HG02588 (cell line): Measurements from ENCODE around the gene NAV2.

Experiments used
- ATAC-seq: cut with Tn5 transposase; IDR thresholded peaks from one replicate; pipeline ENCODE4 v1.9.1; 2021; ENCODE audit warnings: mild to moderate bottlenecking, moderate library complexity; ENCODE audit not compliant: unreplicated experiment

NAV2 gene

GRCh38 chr11:20046416-20046815, 333.8 kb downstream of the NAV2 start:
- no peak for ATAC-seq

GRCh38 chr11:20047006-20047768, 334.6 kb downstream of the NAV2 start:
- no peak for ATAC-seq

- no peak for ATAC-seq
These were observed 335.1 kb downstream of the NAV2 start for GRCh38 chr11:20047769-20048154.

- no peak for ATAC-seq
These were observed 335.6 kb downstream of the NAV2 start for GRCh38 chr11:20048246-20048645.

- ATAC-seq: no peak
These were observed 336.1 kb downstream of the NAV2 start for GRCh38 chr11:20048707-20049106.

GRCh38 chr11:20049231-20049630, 336.6 kb downstream of the NAV2 start:
- ATAC-seq: no peak

- ATAC-seq: no peak
These were observed 337.4 kb downstream of the NAV2 start for GRCh38 chr11:20050048-20050447.

- ATAC-seq: no peak
These were observed 338.1 kb downstream of the NAV2 start for GRCh38 chr11:20050551-20051333.

GRCh38 chr11:20051469-20052399, 339.1 kb downstream of the NAV2 start:
- no peak for ATAC-seq

GRCh38 chr11:20053572-20053971, 340.9 kb downstream of the NAV2 start:
- no peak for ATAC-seq

GRCh38 chr11:20054584-20054983, 341.9 kb downstream of the NAV2 start:
- ATAC-seq: no peak

GRCh38 chr11:20055312-20055711, 342.7 kb downstream of the NAV2 start:
- no peak for ATAC-seq

- ATAC-seq: no peak
These were observed 343.7 kb downstream of the NAV2 start for GRCh38 chr11:20056109-20056949.

- no peak for ATAC-seq
These were observed 344.6 kb downstream of the NAV2 start for GRCh38 chr11:20056950-20057943.

GRCh38 chr11:20058749-20059458, 346.3 kb downstream of the NAV2 start:
- ATAC-seq: no peak

GRCh38 chr11:20059587-20060021, 347.0 kb downstream of the NAV2 start:
- no peak for ATAC-seq

- ATAC-seq: no peak
These were observed 347.5 kb downstream of the NAV2 start for GRCh38 chr11:20060181-20060580.

GRCh38 chr11:20060647-20061205, 348.1 kb downstream of the NAV2 start:
- ATAC-seq: no peak
